HepG2 (cell line): ENCODE data around the gene TAT. TPM values are rescaled to one million over a fixed set of nuclear protein-coding genes. Genes with fewer than 3 reads are reported as not detected.
A peak's percentile ranks its signal among the peaks of the same experiment; 100 is the strongest.

Source experiments
- AKNA ChIP-seq: sonication (generic); formaldehyde crosslinking; IDR thresholded peaks from 2 replicates; pipeline ENCODE4 v1.4.0; 2020; ENCODE audit warnings: missing genetic modification reagents, borderline replicate concordance
- FOXC1 ChIP-seq: sonication (generic); formaldehyde crosslinking; IDR thresholded peaks from 2 replicates; pipeline ENCODE4 v1.8.0; 2022; ENCODE audit warnings: mild to moderate bottlenecking, missing genetic modification reagents, borderline replicate concordance
- KDM3A ChIP-seq: IDR thresholded peaks from 2 replicates; pipeline ENCODE4 v1.6.1; 2018; ENCODE audit warnings: low read depth, missing compliant biosample characterization
- MXD3 ChIP-seq: IDR thresholded peaks from 2 replicates; pipeline ENCODE4 v1.6.1; 2016; ENCODE audit warnings: mild to moderate bottlenecking, missing biosample characterization, missing genetic modification reagents
- SMYD3 ChIP-seq: sonication (generic); formaldehyde crosslinking; IDR thresholded peaks from 2 replicates; pipeline ENCODE4 v1.8.1; 2023; ENCODE audit warnings: mild to moderate bottlenecking, missing genetic modification reagents
- THRA ChIP-seq: sonication (generic); formaldehyde crosslinking; IDR thresholded peaks from 2 replicates; pipeline ENCODE4 v1.4.0; 2020; ENCODE audit warnings: missing genetic modification reagents, borderline replicate concordance
- TRIM24 ChIP-seq: sonication (generic); formaldehyde crosslinking; IDR thresholded peaks from 2 replicates; pipeline ENCODE4 v1.8.0; 2022; ENCODE audit warnings: mild to moderate bottlenecking, missing genetic modification reagents
- ZNF124 ChIP-seq: sonication (generic); formaldehyde crosslinking; IDR thresholded peaks from 2 replicates; pipeline ENCODE4 v1.4.0; 2020; ENCODE audit warnings: missing genetic modification reagents
- ZNF253 ChIP-seq: sonication (generic); formaldehyde crosslinking; IDR thresholded peaks from 2 replicates; pipeline ENCODE4 v1.8.0; 2022; ENCODE audit warnings: mild to moderate bottlenecking, missing genetic modification reagents, borderline replicate concordance
- ZNF704 ChIP-seq: sonication (generic); formaldehyde crosslinking; IDR thresholded peaks from 2 replicates; pipeline ENCODE4 v1.8.1; 2023; ENCODE audit warnings: mild to moderate bottlenecking, inconsistent platforms, moderate library complexity, missing genetic modification reagents, borderline replicate concordance
- ZNF737 ChIP-seq: sonication (generic); formaldehyde crosslinking; IDR thresholded peaks from 2 replicates; pipeline ENCODE4 v1.5.0; 2020; ENCODE audit warnings: missing genetic modification reagents, mild to moderate bottlenecking, borderline replicate concordance
- ZNF770 ChIP-seq: sonication (generic); formaldehyde crosslinking; IDR thresholded peaks from 2 replicates; pipeline ENCODE4 v1.5.0; 2020; ENCODE audit warnings: mild to moderate bottlenecking, missing genetic modification reagents
- ZNF83 ChIP-seq: sonication (generic); formaldehyde crosslinking; IDR thresholded peaks from 2 replicates; pipeline ENCODE4 v1.4.0; 2020; ENCODE audit warnings: missing genetic modification reagents, mild to moderate bottlenecking, borderline replicate concordance
- polyA plus RNA-seq, 8 experiments: library from polyadenylated mRNA; depleted of rRNA in 3 of 8; stranded (reverse) in 7 of 8; unstranded in 1 of 8; fragments of >200 nt; fragmentation: Illumina TruSeq in 4 of 8; extraction: Trizol in 4 of 8; gene quantifications; 2 replicates each; pipeline versions ENCODE4 v1.2.1 to v1.2.3, GENCODE V29; 2011 to 2016; ENCODE audit warnings: low read depth in 4 of 8, missing spikeins in 1 of 8, mixed read lengths in 1 of 8; ENCODE audit not compliant: insufficient read depth in 1 of 8
- total RNA-seq, 5 experiments: library from RNA; depleted of rRNA; stranded (reverse); fragments of >200 nt; fragmentation: Illumina TruSeq; extraction: Trizol; gene quantifications; 2 replicates each; pipeline ENCODE4 v1.2.3, GENCODE V29; 2016; ENCODE audit warnings: low read depth in 1 of 5

Gene TAT
- total and polyA plus RNA-seq, 2 of the 13 experiments (the other 11 are each of a cell fraction or from before 2014, with no cell fraction given) = 1.6 to 5.8 TPM

- TF ChIP-seq ZNF737 (CRISPR knock-in tag) (no peak), KDM3A (CRISPR knock-in tag) (0 out of 2 replicates have a peak, but pooled peaks have one; percentile 47), TRIM24 (CRISPR knock-in tag) (no peak), THRA (0 out of 2 replicates have a peak, but pooled peaks have one; percentile 22), ZNF770 (0 out of 2 replicates have a peak, but pooled peaks have one; percentile 32), ZNF253 (CRISPR knock-in tag) (peak; percentile 76), FOXC1 (CRISPR knock-in tag) (peak; percentile 58; the same call in 1 of the 2 replicates), MXD3 (CRISPR knock-in tag) (peak; percentile 77; the same call in 1 of the 2 replicates), AKNA (no peak), ZNF83 (CRISPR knock-in tag) (no peak), ZNF704 (CRISPR knock-in tag) (no peak; the same call in 1 of the 2 replicates), SMYD3 (no peak), ZNF124 (0 out of 2 replicates have a peak, but pooled peaks have one; percentile 21)
Measured at GRCh38 chr16:71626018-71626857, 49.3 kb upstream of the TAT start, which contains the start of gene MARVELD3 (continued).
